Peyer's patch (tissue), 4 donors: ENCODE measurements around the gene SLC9A3. TPM values are rescaled to one million over a fixed set of nuclear protein-coding genes. Genes with fewer than 3 reads are reported as not detected.

Experiments used
- DNase-seq, 3 donors: peaks; one replicate each; pipeline ENCODE4 v3.0.0-alpha.2; 2017 to 2019
- H3K27ac ChIP-seq, 4 donors: fragments of 200-600 bp; sonication (generic); one replicate each; pipeline ENCODE4 v1.5.1; 2016 to 2019
- H3K27me3 ChIP-seq, 2 donors: fragments of 200-600 bp; sonication (generic); one replicate each; pipeline ENCODE4 v1.5.1; 2019
- H3K36me3 ChIP-seq, 3 donors: fragments of 200-600 bp; sonication (generic); one replicate each; pipeline ENCODE4 v1.5.1; 2016 to 2019
- H3K4me1 ChIP-seq, 4 donors: fragments of 200-600 bp; sonication (generic); one replicate each; pipeline ENCODE4 v1.5.1; 2016 to 2019
- H3K4me3 ChIP-seq, 4 donors: fragments of 200-600 bp; sonication (generic); 1 replicate in 3 of 4; 2 replicates in 1 of 4; pipeline ENCODE4 v1.5.1; 2016 to 2019; ENCODE audit warnings: mild to moderate bottlenecking in 1 of 4
- H3K9me3 ChIP-seq, 4 donors: fragments of 200-600 bp; sonication (generic); one replicate each; pipeline ENCODE4 v1.5.1; 2016 to 2019; ENCODE audit warnings: mild to moderate bottlenecking in 1 of 4
- POLR2A ChIP-seq, 2 donors: fragments of 450-650 bp; IDR thresholded peaks; one replicate each; pipeline ENCODE4 v1.5.1; 2017; ENCODE audit warnings: antibody characterized with exemption in 2 of 2, mild to moderate bottlenecking in 2 of 2, moderate library complexity in 2 of 2
- total RNA-seq, 4 donors: library from RNA; depleted of rRNA; stranded (reverse); fragments of >200 nt; gene quantifications; one replicate each; pipeline ENCODE4 v1.1.0, GENCODE V29; 2016
- TF ChIP-seq, protein P1 (sequence below), 6 experiments: fragments of 450-650 bp in 4 of 6; fragments of 200-600 bp in 2 of 6; sonication (generic) in 1 of 6; IDR thresholded peaks; one replicate each; pipeline ENCODE4 v1.5.1; 2017 to 2019; ENCODE audit warnings: antibody characterized with exemption in 6 of 6, mild to moderate bottlenecking in 3 of 6, moderate library complexity in 1 of 6

SLC9A3 gene
- total RNA-seq, 4 donors from 2014 or later: 16.5 to 320 (median 283) TPM

DNA sequence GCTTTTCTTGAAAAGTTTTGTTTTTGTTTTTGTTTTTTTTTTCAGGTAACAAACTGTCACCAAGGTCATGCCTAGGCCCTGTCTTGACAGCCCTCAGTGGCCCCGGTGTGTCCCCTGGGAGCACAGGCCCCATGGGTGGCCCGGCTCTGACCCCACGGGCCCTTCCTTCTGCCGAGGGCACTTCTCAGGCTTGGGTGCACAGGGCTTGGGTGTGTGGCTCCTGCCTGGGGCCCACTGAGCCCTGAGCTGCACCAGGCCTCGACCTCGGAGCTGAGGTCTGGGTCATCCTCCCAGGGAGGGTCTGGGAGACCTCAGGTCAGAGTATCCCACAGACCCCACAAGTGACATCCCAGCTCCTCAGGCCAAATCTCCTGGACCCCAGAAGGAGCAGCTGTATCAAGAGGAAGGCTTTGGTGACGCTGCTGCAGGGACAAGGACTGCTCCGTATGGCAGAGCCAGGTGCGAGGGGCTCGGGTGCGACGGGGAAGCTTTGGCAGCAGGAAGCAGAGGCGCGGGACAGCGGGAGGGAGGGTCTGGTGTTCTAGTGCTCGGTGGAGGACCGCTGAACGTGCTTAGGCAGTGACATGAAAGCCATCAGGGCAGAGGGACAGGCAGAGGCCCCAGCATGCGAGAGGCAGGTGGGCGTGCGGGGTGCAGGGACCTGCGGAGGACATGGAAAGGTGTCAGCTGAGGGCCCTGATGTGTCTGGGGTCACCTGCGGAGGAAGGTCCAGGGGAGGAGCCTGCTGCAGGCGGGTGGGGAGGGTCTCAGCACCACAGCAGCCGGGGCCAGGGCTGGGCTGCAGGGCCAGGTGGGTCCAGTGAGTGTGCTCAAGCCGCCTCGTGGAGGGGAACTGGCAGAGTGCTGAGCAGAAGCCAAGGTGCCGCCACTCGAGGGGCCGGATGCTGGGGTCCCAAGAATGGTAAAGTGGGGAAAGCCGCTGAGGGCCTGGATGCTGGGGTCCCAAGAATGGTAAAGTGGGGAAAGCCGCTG is 18.4 kb upstream of the SLC9A3 start:
- DNase-seq: peak in 2 of 3 donors; percentile 44 to 46
- TF ChIP-seq POLR2A (IDR thresholded peaks at IDR 0.05): no peak
- TF ChIP-seq, protein P1, sequence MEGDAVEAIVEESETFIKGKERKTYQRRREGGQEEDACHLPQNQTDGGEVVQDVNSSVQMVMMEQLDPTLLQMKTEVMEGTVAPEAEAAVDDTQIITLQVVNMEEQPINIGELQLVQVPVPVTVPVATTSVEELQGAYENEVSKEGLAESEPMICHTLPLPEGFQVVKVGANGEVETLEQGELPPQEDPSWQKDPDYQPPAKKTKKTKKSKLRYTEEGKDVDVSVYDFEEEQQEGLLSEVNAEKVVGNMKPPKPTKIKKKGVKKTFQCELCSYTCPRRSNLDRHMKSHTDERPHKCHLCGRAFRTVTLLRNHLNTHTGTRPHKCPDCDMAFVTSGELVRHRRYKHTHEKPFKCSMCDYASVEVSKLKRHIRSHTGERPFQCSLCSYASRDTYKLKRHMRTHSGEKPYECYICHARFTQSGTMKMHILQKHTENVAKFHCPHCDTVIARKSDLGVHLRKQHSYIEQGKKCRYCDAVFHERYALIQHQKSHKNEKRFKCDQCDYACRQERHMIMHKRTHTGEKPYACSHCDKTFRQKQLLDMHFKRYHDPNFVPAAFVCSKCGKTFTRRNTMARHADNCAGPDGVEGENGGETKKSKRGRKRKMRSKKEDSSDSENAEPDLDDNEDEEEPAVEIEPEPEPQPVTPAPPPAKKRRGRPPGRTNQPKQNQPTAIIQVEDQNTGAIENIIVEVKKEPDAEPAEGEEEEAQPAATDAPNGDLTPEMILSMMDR (IDR thresholded peaks at IDR 0.05): no peak
- H3K4me3 ChIP-seq: no peak overlapping the region

DNA sequence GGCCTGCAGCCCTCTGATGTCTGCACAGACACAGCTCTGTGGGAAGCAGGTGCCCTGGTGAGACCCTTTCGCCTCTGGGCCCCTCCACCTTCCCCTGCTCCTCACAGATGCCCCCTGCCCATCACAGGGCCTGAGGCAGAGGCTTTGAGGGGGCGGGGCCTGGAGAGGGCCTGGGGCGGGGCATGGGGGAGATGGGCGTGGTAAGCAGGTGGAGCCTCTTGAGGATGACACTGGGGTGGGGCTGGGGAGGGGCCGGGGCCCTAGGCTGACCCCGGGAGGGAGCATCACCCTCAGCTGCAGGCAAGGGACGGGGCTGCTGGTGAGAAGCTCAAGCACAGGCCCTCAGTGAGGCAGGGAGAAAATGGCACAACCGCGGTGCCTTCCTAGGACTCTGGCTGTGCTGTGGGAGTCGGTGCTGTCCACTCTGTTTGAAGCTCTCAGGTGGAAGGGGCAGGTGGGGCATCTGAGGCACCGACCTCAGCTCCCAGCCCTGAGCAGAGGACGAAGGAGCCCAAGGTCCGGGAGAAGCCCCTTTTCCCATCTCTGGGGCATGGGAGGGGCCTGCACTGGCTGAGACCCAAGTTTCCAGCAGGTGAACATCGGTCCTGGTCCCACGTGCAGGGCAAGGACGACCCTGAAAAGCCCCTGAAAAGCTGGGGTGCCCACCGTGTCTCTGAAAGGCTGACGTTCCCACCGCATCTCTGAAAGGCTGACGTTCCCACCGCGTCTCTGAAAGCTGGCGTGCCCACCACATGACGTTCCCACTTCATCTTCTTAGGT is 17.5 kb upstream of the SLC9A3 start:
- peaks cover 0 to 16% (median 0%) of the 10 kb centered on the region in 4 donors for H3K9me3 ChIP-seq
- no peaks in the 10 kb centered on the region for H3K27me3 ChIP-seq
- peaks cover 0 to 26% (median 8%) of the 10 kb centered on the region in 4 donors for H3K4me1 ChIP-seq
- H3K27ac ChIP-seq: no peak overlapping the region
- TF ChIP-seq POLR2A (IDR thresholded peaks at IDR 0.05): no peak
- TF ChIP-seq, protein P1 (IDR thresholded peaks at IDR 0.05): no peak
- DNase-seq: peak in 2 of 3 donors; percentile 41 to 51
- H3K36me3 ChIP-seq: no peaks in the 10 kb centered on the region
- H3K4me3 ChIP-seq: no peak overlapping the region

More for the DNA sequence above, 18.4 kb upstream of the SLC9A3 start:
- Histone ChIP-seq H3K9me3 (peaks cover 0 to 16% (median 0%) of the 10 kb centered on the region in 4 donors), H3K4me1 (peaks cover 0 to 35% (median 8%) of the 10 kb centered on the region in 4 donors), H3K27ac (no peak overlapping the region), H3K27me3 (no peaks in the 10 kb centered on the region), H3K36me3 (no peaks in the 10 kb centered on the region)

DNA sequence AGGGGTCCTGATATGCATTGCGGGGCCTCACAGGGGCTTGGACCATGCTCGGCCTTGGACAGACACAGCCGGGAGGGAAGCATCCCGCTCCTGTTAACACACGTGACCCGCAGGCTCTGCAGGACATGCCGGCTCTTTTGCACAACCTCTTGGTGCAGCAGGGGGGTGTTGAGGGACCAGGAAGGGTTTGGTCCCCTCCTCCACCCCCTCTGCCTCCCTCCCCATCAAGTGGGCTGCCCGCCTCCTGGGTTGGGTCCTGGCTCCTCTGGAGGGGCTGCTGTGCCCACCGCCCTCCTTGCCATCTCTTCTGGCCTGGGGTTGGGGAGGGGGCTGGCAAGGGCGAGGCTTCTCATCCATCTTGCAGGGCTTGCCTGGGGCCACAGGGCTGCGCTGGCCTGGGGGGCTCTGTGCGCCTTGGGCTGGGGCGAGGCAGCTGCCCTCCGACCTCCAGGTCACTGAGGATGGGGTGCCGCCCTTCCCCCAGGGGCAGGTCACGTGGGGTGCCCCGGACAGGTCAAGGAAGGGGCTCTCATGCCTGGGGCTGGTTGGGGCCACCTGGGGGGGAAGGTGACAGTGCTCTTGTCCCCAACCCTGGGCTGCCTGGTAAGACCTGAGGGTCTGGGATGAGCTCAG is 16.8 kb upstream of the SLC9A3 start:
- Histone ChIP-seq H3K4me1 (peaks cover 0 to 22% (median 8%) of the 10 kb centered on the region in 4 donors), H3K27ac (no peak overlapping the region), H3K9me3 (peaks cover 0 to 16% (median 0%) of the 10 kb centered on the region in 4 donors), H3K4me3 (no peak overlapping the region), H3K27me3 (no peaks in the 10 kb centered on the region), H3K36me3 (no peaks in the 10 kb centered on the region)
- DNase-seq: peak in 2 of 3 donors; percentile 40 to 43
- TF ChIP-seq, protein P1 (IDR thresholded peaks at IDR 0.05): no peak
- no peak for TF ChIP-seq POLR2A (IDR thresholded peaks at IDR 0.05)

DNA sequence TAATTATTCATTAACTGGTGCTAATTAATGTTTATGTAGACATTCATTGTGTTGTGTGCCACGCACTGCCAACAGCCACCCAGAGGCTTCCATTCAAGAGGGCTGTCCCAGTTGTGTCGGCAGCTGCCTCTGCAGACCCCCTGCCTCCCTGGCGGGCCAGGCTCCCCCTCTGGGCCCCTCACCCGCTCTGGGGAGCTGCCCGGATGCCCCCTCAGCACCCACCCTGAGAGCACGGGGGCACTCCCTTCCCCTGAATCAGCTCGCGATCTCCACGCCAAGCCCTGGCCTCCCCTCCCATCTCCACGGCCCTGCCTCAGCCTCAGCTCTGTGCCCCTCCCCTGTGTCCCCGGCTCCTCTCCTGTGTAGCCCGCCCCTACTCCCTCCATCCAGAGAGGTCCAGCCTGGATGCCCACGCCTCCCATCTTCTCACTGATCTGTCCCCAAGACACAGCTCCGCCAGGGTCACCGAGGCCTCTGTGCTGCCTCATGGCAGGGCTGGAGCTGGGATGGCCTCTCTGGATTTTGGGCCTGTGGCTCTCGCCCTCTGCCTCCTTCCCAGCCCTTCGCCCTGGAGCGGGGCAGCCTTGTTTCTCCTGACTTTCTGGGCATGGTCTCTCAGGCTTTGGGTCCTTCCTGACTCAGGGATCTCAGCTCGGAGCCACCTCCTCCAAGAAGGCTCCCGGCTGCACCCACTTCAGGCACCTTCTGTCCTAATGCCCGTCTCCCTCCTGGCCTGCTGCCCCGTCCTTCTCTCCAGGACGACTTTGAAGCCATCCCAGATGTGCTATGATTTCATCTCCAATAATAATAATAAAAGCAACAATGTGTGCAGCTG is 16.0 kb upstream of the SLC9A3 start:
- no peak overlapping the region for H3K4me3 ChIP-seq
- no peak overlapping the region for H3K27ac ChIP-seq
- H3K9me3 ChIP-seq: peaks cover 0 to 16% (median 0%) of the 10 kb centered on the region in 4 donors
- no peaks in the 10 kb centered on the region for H3K36me3 ChIP-seq
- TF ChIP-seq, protein P1 (IDR thresholded peaks at IDR 0.05): no peak
- no peak for TF ChIP-seq POLR2A (IDR thresholded peaks at IDR 0.05)
- peaks cover 0 to 15% (median 8%) of the 10 kb centered on the region in 4 donors for H3K4me1 ChIP-seq
- peak in 2 of 3 donors; percentile 43 to 45 for DNase-seq
- H3K27me3 ChIP-seq: no peaks in the 10 kb centered on the region
